B cell (primary cell): ENCODE measurements around the gene SIRT4. TPM values are rescaled to one million over a fixed set of nuclear protein-coding genes. Genes with fewer than 3 reads are reported as not detected.

Experiments used
- ATAC-seq: fragments of 200-7000 bp; cut with Tn5 transposase; one replicate; pipeline ENCODE4 v1.10.0; 2021; ENCODE audit warnings: low read depth, mild to moderate bottlenecking, moderate number of reproducible peaks, moderate library complexity
- CTCF ChIA-PET: fragments of 350-600 bp; sonication (Branson Sonifier 250); formaldehyde crosslinking; loops from one replicate; lab custom pipeline; 2021; ENCODE audit warnings: antibody characterized with exemption, inconsistent platforms; lab: Charles Lee
- POLR2A ChIA-PET: fragments of 350-600 bp; sonication (Branson Sonifier 250); formaldehyde crosslinking; loops from one replicate; lab custom pipeline; 2021; ENCODE audit warnings: antibody characterized with exemption; lab: Charles Lee
- DNase-seq: peaks from one replicate; pipeline ENCODE4 v3.0.0; 2013
- H2AFZ ChIP-seq: 2 replicates; pipeline ENCODE4 v1.6.1; 2012; ENCODE audit warnings: mild to moderate bottlenecking, low read depth, low read length; ENCODE audit not compliant: insufficient read depth, poor library complexity, severe bottlenecking
- H3K27ac ChIP-seq, 2 donors: 1 replicate in 1 of 2; 2 replicates in 1 of 2; pipeline ENCODE4 v1.5.1; 2012 to 2013; ENCODE audit warnings: low read length in 2 of 2, mild to moderate bottlenecking in 2 of 2, moderate library complexity in 1 of 2
- H3K27me3 ChIP-seq, 4 experiments: fragments of 200-600 bp in 1 of 4; sonication (generic) in 1 of 4; replicated peaks in 1 of 4; 1 replicate in 2 of 4; 2 replicates in 2 of 4; pipeline versions ENCODE4 v1.6.1 to v1.7.0; 2013 to 2016; ENCODE audit warnings: low read length in 3 of 4, mild to moderate bottlenecking in 2 of 4, mixed read lengths in 1 of 4, moderate library complexity in 1 of 4; ENCODE audit not compliant: insufficient read depth in 4 of 4, control insufficient read depth in 3 of 4; ENCODE audit errors: control extremely low read depth in 1 of 4
- H3K36me3 ChIP-seq, 2 experiments: replicated peaks in 1 of 2; 1 replicate in 1 of 2; 2 replicates in 1 of 2; pipeline versions ENCODE4 v1.6.1 to v1.7.1; 2013; ENCODE audit warnings: low read length in 1 of 2; ENCODE audit not compliant: insufficient read depth in 2 of 2, control insufficient read depth in 1 of 2; ENCODE audit errors: control extremely low read depth in 1 of 2, extremely low read depth in 1 of 2
- H3K4me1 ChIP-seq, 2 donors: fragments of 200-600 bp in 1 of 2; sonication (generic) in 1 of 2; 1 replicate in 1 of 2; 2 replicates in 1 of 2; pipeline versions ENCODE4 v1.5.1 to v1.6.1; 2013 to 2017; ENCODE audit warnings: low read length in 2 of 2; ENCODE audit not compliant: control insufficient read depth in 2 of 2, insufficient read depth in 2 of 2
- H3K4me2 ChIP-seq: replicated peaks from 2 replicates; pipeline ENCODE3; 2012; ENCODE audit warnings: mild to moderate bottlenecking, low read depth, low read length; ENCODE audit not compliant: poor library complexity, severe bottlenecking
- H3K4me3 ChIP-seq, 5 experiments: fragments of 200-600 bp in 1 of 5; sonication (generic) in 1 of 5; 1 replicate in 3 of 5; 2 replicates in 2 of 5; pipeline versions ENCODE4 v1.5.1 to v1.7.0; 2011 to 2016; ENCODE audit warnings: low read length in 4 of 5, mild to moderate bottlenecking in 4 of 5, low read depth in 2 of 5, control low read depth in 1 of 5, moderate library complexity in 1 of 5; ENCODE audit not compliant: insufficient read depth in 1 of 5; ENCODE audit errors: control extremely low read depth in 1 of 5, extremely low read depth in 1 of 5
- H3K79me2 ChIP-seq: fragments of 200-600 bp; sonication (generic); one replicate; pipeline ENCODE4 v1.6.0; 2016; ENCODE audit warnings: low read length; ENCODE audit not compliant: control insufficient read depth, insufficient read depth
- H3K9ac ChIP-seq: fragments of 200-600 bp; sonication (generic); 2 replicates; pipeline ENCODE4 v1.6.1; 2017; ENCODE audit warnings: mild to moderate bottlenecking, low read length, moderate library complexity
- H3K9me3 ChIP-seq, 3 donors: one replicate each; pipeline versions ENCODE4 v1.6.1 to v1.7.1; 2013; ENCODE audit warnings: low read length in 2 of 3; ENCODE audit not compliant: control insufficient read depth in 2 of 3, insufficient read depth in 1 of 3; ENCODE audit errors: control extremely low read depth in 1 of 3
- H4K20me1 ChIP-seq: 2 replicates; pipeline ENCODE4 v1.6.0; 2012; ENCODE audit warnings: mild to moderate bottlenecking, low read length; ENCODE audit not compliant: insufficient read depth, control insufficient read depth, poor library complexity, severe bottlenecking
- H3K27ac Mint-ChIP-seq: one replicate; pipeline ENCODE4 v1.8.0; 2021; ENCODE audit warnings: mixed read lengths
- H3K27me3 Mint-ChIP-seq: one replicate; pipeline ENCODE4 v1.8.0; 2021; ENCODE audit warnings: mixed read lengths
- H3K4me1 Mint-ChIP-seq: one replicate; pipeline ENCODE4 v1.8.0; 2021; ENCODE audit warnings: mixed read lengths
- H3K4me3 Mint-ChIP-seq: one replicate; pipeline ENCODE4 v1.8.0; 2021; ENCODE audit warnings: mixed read lengths
- H3K9me3 Mint-ChIP-seq: one replicate; pipeline ENCODE4 v1.8.0; 2022; ENCODE audit warnings: mixed read lengths; ENCODE audit not compliant: insufficient read depth
- CTCF ChIP-seq: fragments of 200-600 bp; IDR thresholded peaks from one replicate; pipeline ENCODE4 v1.8.0; 2022; ENCODE audit warnings: antibody characterized with exemption, mild to moderate bottlenecking
- EZH2 ChIP-seq: IDR thresholded peaks from 2 replicates; pipeline ENCODE4 v1.6.1; 2012; ENCODE audit warnings: borderline replicate concordance, low read depth, mild to moderate bottlenecking, moderate library complexity, low read length; ENCODE audit not compliant: insufficient read depth, poor library complexity, severe bottlenecking
- WGBS: methylation state at CpG from one replicate; pipeline ENCODE4 v1.1.5; 2013; ENCODE audit warnings: missing lambda C conversion rate; ENCODE audit not compliant: insufficient coverage; 5-methylcytosine and 5-hydroxymethylcytosine counted together
- intact Hi-C: fragments of 100-400 bp; cut with micrococcal nuclease; formaldehyde crosslinking; loops from one replicate; pipeline ENCODE4 v1.10.0; 2022
- polyA plus RNA-seq: library from polyadenylated mRNA; depleted of rRNA; stranded (reverse); fragments of >200 nt; gene quantifications from 2 replicates; pipeline ENCODE4 v1.2.3, GENCODE V29; 2012
- total RNA-seq, 2 donors: library from RNA; stranded (reverse); fragments of 120-200 nt in 1 of 2; gene quantifications; 1 replicate in 1 of 2; 2 replicates in 1 of 2; pipeline versions ENCODE4 v1.2.3 to v1.2.4, GENCODE V29; 2013 to 2022

The SIRT4 gene
- total and polyA plus RNA-seq, 2 donors (not counting 1 experiment from before 2014, with no cell fraction given): 1.5 to 4.8 TPM

- Mint-ChIP-seq H3K27me3 (peaks cover 39% of the 10 kb centered on the region), H3K4me3 (peak overlapping the region; percentile 94), H3K9me3 (no peaks in the 10 kb centered on the region), H3K27ac (peak overlapping the region; percentile 50), H3K4me1 (peaks cover 24% of the 10 kb centered on the region)
- no peak for ATAC-seq
- Histone ChIP-seq H3K27ac (no peak overlapping the region), H2AFZ (no peak overlapping the region), H3K79me2 (no peaks in the 10 kb centered on the region), H4K20me1 (peaks cover 5% of the 10 kb centered on the region), H3K4me2 (peak overlapping the region; percentile 90), H3K4me1 (peaks cover 28 to 35% of the 10 kb centered on the region in 2 donors), H3K27me3 (peaks cover 0 to 69% (median 31%) of the 10 kb centered on the region in 4 experiments), H3K9me3 (no peaks in the 10 kb centered on the region), H3K36me3 (no peaks in the 10 kb centered on the region), H3K4me3 (peak overlapping the region in 4 of 5 experiments; percentile 12 to 49 (median 42)), H3K9ac (peak overlapping the region; percentile 44)
- POLR2A ChIA-PET: interaction anchor here (1.2 to 2.7 kb wide), 4 partner anchors 25 to 65 kb away, joined by 5 to 18 read pairs (median 13); partner anchors contain the start of genes RNU4-1, RNU4-2 and RPLP0
- CTCF ChIA-PET: interaction anchor here (1.0 to 11.9 kb wide), 12 partner anchors 8 to 66 kb away, joined by 3 to 313 read pairs (median 8); partner anchors contain the start of genes RNU4-1, RNU4-2, RPLP0 and SIRT4
- intact Hi-C loops: no loop called here
- 45% methylated on average over 6 of the region's 8 CpGs for WGBS
- DNase-seq: no peak
- TF ChIP-seq EZH2: no peak
- no peak for TF ChIP-seq CTCF
These were observed 35.8 kb upstream of the SIRT4 start for GRCh38 chr12:120266180-120266870.

- Histone ChIP-seq H4K20me1 (peaks cover 5% of the 10 kb centered on the region), H3K4me1 (peaks cover 21 to 26% of the 10 kb centered on the region in 2 donors), H3K36me3 (no peaks in the 10 kb centered on the region), H3K27me3 (peaks cover 0 to 56% (median 23%) of the 10 kb centered on the region in 4 experiments), H3K79me2 (no peaks in the 10 kb centered on the region), H3K9me3 (no peaks in the 10 kb centered on the region), H3K27ac (no peak overlapping the region), H3K9ac (no peak overlapping the region), H3K4me3 (no peak overlapping the region), H2AFZ (no peak overlapping the region), H3K4me2 (no peak overlapping the region)
- ATAC-seq (no peak), DNase-seq (no peak)
- peaks cover 20% of the 10 kb centered on the region for H3K4me1 Mint-ChIP-seq
- H3K27me3 Mint-ChIP-seq: peaks cover 32% of the 10 kb centered on the region
- no peaks in the 10 kb centered on the region for H3K9me3 Mint-ChIP-seq
- ChIA-PET CTCF (interaction anchor here (1.4 to 11.9 kb wide), 3 partner anchors 13 to 40 kb away, joined by 3 to 313 read pairs (median 11); no protein-coding TSS in a partner anchor), POLR2A (interaction anchor here (0.7 kb wide), 1 partner anchor 33 kb away, joined by 3 read pairs; no protein-coding TSS in a partner anchor)
- intact Hi-C loops: no loop called here
- 24% methylated on average over 2 of the region's 4 CpGs for WGBS
- no peak overlapping the region for H3K27ac Mint-ChIP-seq
- TF ChIP-seq CTCF (no peak), EZH2 (no peak)
- H3K4me3 Mint-ChIP-seq: no peak overlapping the region
These were observed 34.4 kb upstream of the SIRT4 start for GRCh38 chr12:120267736-120268135.
